ENCODE measurements around the gene CEACAM18.

CEACAM18 gene

GRCh38 chr19:51539821-51540366 is 61.6 kb downstream of the CEACAM18 start:
- DNase-seq: no peak

Data from activated effector memory CD4-positive, alpha-beta T cell treated with anti-CD3 and anti-CD28 coated beads, Interleukin-2, amount 50 U/mL, for 16 hours (primary cell).